SIG-M5 treated with dmso at 0.1 percent for 504 hours (cell line): ENCODE results near the gene RAE1.

Source experiments
- DNase-seq: peaks from one replicate; lab custom pipeline; 2025; ENCODE audit not compliant: unreplicated experiment; lab: John Stamatoyannopoulos, UW

RAE1 gene

GRCh38 chr20:57351042-57351783 is at the start of gene RAE1:
Gene RAE1, plus strand, starts transcription at chr20:57351255. Its CDS starts 2,784 bp downstream, at chr20:57354039.
- peak; percentile 98 for DNase-seq

- DNase-seq: no peak
These were observed 44.3 kb upstream of the RAE1 start for GRCh38 chr20:57306747-57307146.

DNA sequence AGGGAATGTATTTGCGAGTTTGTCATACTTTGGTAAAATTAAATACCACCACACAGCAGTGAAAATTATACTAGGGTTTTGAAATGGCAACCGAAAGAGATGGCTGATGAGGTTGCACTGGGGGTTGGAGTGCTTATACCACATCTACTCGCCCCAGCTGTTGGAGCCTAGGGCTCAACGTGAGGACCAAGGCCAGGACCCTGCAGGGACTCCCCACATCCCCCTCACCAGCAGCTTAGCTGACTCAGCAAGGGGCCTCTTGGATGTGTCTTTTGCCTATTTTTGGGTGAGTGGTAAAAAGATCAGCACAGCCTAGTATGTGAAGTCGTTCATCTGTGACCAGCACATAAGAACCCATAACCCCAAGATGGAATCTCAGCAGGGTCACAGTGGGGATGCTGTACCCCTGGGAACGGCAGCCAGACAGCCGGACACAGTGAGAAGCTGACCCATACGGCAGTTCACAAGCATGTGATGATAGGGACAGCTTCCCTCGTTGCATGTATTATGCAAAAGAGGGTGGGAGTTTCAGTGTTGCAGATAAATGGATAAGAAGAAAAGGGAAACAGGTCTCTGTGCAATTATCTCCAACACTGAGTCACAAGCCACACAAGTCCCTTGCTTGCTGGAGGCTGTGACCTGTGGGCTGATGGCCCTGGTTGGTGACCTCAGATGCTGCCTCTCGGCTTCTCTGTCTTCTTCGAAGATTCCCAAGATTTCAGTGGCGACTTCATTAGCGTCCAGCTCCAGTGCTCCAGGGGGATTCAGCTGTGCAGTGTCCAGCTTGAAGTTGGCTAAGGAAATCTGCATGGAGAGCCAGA is 42.4 kb upstream of the RAE1 start:
- peak; percentile 52 for DNase-seq

GRCh38 chr20:57309544-57310115 is 41.4 kb upstream of the RAE1 start:
- no peak for DNase-seq

DNA sequence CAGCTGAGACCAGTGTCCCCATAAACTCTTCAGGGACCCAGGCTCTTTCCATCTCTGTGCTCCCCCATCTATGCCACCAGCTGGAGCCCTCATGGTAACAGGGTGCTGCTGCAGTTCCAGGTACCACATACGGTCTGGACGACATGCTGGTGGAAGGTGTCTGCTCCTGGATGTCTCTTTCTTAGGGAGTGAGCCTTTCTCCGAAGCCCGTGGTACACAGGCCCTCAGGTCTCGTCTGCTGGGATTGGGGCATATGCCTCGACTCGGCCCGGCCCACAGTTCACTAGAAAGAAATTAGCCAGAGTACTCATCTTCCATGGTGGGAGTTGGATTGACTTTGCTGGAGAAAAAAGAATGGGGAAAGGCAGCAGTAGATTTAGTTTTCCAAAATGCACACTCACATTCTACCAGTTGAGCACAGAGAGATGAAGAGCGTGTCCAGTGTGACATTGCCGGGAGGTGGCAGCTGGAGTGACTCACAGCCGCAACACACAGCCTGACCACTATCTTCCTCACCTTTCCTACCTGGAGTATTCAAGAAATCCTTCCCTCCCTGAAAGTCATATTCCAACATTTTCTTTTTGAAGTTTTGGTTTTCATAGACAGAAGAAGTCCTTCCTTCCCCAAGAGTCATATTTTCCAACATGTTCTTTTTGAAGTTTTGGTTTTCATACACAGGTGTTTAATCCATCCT is 40.1 kb upstream of the RAE1 start:
- DNase-seq: no peak

GRCh38 chr20:57312138-57312537 is 38.9 kb upstream of the RAE1 start:
- no peak for DNase-seq

- DNase-seq: no peak
These were observed 37.8 kb upstream of the RAE1 start for GRCh38 chr20:57313230-57313629.

DNA sequence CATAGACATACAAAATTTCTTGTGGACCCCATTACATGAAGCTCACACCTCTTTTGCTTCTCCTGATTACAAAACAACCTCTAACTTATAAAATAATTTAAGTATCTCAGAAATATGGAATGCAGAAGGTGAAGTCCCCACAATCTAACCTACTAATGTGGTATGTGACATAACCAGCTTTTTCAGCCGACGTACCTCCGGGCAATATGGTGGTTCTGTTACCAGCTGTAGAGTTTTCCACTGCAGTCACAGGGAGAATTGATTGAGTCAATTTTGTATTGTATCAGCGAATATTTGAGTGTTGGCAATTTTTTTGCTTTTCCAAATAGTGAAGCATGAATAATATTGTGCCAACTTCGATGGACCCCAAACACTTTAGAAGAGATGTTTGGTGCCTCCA is 37.1 kb upstream of the RAE1 start:
- no peak for DNase-seq

DNA sequence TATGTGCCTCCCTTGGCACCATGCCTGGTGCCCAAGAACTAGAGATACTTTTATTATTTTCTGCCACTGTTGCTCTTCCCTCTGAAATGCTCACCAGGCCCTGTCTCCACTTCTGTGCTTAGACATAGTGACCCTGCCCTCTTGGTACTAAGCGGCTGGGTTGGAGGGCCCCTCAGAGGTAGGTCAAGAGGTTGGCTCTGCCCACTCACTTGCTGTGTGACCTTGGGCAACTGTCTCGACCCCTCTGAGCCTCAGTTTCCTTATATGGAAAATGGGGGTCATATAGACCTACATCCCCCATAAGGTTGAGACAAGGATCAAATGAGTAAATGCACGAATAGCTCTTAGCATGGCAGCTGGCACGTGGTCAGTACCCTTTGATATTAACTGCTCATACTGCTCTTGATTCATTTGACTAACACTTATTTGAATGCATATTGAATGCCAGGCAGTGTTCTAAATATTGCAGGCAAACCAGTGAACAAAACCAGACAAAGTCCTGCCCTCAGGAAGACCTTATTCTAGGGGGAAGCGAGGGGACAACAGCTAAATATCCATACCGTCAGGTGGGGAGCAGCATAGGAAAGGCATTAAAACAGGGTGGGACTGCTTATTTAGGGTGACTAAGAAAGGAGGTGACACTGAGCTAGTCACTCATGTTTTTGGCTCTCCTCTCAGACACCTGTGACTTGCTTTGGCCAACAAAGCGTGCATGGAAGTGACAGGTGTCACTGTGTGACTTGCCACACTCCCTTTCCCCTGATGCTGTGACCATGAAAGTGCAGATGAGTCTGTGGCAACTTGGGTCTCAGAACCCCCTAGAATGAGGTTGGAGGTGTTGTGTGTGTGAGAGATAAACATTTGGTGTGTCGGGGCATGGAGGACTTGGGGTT is 35.7 kb upstream of the RAE1 start:
- no peak for DNase-seq

- no peak for DNase-seq
These were observed 35.0 kb upstream of the RAE1 start for GRCh38 chr20:57315976-57316480.

DNA sequence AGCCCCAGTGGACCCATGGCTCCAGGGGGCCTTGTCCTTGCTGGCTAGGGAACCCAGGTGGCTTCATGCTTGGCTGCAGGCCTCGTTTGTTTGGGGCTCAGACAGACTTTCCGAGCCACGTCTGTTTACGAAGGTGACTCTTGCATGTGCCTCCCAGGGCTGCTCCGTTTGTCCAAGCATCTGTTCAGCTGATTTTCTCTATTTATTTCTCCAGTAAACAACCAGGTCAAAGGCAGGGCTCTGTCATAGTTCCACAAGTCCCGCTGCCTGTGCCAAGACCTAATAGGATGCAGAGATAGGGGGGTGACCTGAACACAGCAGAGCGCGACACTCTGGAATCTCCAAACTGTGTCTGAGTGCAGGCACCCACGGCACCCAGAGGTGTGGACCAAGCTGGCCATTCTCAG is 34.3 kb upstream of the RAE1 start:
- no peak for DNase-seq

GRCh38 chr20:57317316-57317788 is 33.7 kb upstream of the RAE1 start:
- DNase-seq: no peak

DNA sequence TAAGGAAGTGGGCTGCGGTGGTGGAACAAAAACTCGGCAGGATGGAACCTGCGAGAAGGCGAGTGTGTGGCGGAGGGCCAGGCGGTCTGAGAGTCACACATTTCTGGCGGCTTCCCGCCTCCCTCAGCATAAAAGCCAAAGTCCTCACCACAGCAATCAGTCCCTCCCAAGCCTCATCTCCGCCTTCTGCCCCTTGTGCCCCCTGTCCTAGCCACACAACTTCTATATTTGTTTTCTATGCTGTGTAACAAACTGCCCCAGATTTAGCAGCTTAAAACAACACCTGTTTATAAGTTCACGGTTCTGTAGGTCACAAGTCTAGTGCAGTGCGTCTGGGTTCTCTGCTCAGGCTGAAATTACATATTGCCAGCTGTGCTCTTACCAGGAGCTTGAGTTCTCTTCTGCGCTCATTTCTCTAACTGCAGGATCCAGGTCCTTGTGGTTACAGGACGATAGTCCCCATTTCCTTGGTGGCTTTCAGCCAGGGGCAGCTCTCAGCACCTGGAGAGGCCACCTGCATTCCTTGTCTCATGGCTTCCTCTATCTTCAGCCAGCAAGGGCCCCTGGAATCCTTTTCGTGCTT is 33.2 kb upstream of the RAE1 start:
- DNase-seq: no peak

DNA sequence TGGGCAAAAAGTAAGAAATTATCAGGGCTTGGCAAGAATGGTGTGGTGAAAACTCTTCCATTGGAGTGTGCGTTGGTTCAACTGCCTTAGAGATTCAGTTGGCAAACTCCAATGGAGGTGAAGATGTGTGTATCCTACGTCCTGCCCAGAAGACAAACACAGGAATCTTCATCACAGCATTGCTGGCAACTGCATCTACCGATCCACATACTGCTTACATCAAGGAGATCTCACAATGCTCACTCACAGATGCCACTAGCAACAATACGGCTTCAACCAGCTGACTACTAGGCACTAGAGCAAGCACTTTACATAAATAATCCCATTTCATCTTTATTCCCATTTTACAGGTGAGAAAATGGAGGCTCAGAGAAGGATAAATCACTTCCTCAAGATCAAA is 31.5 kb upstream of the RAE1 start:
- no peak for DNase-seq

DNA sequence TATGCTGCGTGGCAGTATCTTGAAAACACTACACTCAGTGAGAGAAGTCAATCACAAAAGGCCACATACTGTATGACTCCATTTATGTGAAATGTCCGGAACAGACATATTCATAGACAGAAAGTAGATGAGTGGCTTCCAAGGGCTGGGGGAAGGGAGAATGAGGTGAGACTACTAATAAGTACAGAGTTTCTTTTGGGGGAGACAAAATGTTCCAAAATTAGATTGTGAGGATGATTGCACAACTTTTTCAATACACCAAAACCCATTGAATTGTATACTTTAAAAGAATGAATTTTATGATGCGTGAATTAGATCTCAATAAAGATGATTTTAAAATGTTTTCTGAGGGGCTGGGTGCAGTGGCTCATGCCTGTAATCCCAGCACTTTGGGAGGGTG is 30.7 kb upstream of the RAE1 start:
- DNase-seq: no peak

GRCh38 chr20:57321142-57321541 is 29.9 kb upstream of the RAE1 start:
- DNase-seq: no peak

DNA sequence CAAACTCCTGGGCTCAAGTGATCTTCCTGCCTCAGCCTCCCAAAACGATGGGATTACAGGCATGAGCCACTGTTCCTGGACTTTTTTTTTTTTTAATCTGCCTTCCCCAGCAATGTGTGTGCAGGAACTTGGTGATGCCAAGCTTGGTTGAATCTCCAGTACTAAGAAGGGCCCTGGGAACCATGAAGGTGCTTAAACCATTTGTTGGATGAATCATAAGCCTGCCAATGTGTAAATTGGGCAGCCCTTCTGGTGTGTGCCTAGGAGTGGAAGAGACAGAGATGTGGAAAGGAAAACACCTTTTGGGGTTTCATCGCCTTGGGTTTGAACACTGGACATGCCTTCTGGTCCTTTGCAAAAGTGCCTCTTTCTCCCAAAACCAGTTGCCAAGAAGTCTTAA is 28.6 kb upstream of the RAE1 start:
- no peak for DNase-seq

DNA sequence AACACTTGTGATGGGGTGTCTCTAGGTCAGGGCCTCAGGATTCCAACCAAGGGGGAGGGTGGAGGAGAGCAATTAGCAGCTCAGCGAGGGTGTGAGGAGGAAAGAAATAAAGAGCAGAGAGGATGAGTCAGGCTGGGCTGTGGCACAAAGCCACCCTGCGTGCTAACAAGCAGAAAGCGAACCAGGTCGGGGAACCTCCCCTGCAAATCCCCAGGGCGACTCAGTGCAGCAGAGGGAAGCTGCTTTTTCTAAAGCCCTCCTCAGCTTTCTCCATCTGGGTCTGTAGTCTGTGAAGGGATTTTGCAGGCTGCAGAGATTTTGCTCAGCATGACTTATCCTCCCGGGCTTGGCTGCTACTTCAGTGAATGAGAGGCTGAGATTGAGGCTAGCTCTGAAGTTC is 28.0 kb upstream of the RAE1 start:
- DNase-seq: no peak

DNA sequence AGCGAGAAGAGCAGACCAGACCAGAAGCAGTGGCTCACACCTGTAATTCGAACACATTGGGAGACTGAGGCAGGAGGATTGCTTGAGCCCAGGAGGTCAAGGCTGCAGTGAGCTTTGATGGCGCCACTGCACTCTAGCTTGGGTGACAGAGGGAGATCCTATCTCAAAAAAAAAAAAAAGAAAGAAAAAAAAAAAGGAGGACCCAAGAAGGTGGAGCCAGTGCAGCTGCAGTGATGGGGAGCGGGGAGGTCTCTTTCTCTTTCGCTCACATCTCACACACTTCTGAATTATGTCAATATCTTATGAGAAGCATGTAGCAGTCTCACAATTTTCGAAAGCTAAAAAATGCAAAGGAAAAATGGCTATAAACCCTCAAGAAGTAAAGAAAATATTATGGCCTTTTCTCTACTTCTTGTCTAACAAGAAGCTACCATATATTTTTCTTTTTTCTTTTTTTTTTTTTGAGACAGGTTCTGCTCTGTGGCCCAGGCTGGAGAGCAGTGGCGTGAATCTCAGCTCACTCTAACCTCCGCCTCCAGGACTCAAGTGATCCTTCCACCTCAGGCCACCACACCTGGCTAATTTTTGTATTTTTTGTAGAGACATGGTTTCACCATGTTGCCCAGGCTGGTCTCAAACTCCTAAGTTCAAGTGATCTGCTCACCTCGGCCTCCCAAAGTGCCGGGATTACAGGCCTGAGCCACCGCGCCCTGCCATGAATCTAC is 25.3 kb upstream of the RAE1 start:
- DNase-seq: no peak
